RPMI7951 (cell line): ENCODE results near the gene DNAAF5. TPM values are rescaled to one million over a fixed set of nuclear protein-coding genes. Genes with fewer than 3 reads are reported as not detected.

Experiments
- DNase-seq: peaks from one replicate; pipeline ENCODE4 v3.0.0-alpha.2; 2012; ENCODE audit warnings: low read depth
- total RNA-seq: library from RNA; depleted of rRNA; stranded (reverse); fragments of >200 nt; shearing (Covaris generic); gene quantifications from 2 replicates; pipeline ENCODE4 v1.2.3, GENCODE V29; 2014

The DNAAF5 gene
- total RNA-seq, 1 experiment from 2014 or later = 41.3 TPM

DNA sequence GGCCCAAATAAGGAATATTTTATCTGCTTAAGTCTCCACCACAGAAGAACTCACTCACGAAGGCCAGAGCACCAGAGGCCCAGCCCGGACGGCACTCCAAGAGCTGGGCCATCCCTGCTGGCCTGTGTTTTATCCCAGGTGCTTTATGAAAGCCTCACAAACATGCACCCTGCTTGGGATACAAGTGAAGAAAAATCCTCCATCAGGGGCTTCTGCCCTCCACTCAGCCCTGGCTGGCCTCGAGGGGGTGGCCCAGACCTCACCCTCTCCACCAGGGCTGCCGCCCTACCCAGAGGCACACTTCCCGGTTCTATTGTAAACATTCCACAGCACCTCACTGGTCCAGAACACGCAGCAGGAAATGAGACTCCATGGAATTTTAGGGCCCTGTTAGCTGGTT lies 19.8 kb upstream of the DNAAF5 start:
- DNase-seq = no peak

DNA sequence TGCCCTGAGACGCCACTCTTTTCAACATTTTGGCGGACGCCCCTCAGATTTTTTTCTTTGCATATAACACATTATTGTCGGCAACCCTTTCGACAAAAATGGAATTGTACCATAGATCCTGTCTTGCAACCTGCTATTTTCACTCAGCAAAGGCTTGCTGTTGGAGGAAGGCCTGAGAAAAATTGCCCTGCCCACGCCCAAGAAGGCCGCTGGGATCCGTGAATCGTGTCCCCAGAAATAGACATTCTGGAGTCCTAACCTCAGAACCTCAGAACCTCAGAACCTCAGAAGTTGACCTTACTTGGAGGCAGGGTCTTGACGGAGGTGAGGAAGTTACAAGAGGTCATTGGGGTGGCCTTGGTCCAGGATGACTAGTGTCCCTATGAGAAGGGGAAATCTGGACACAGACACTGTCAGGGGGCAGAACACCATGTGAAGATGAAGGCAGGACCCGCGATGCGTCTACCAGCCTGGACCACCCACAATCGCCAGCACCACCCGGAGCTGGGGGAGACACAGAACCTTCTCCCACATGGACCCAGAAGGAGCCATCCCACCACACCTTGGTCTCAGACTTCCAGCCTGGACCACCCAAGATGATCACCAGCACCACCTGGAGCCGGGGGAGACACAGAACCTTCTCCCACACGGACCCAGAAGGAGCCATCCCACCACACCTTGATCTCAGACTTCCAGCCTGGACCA lies 19.1 kb upstream of the DNAAF5 start:
- no peak for DNase-seq

DNA sequence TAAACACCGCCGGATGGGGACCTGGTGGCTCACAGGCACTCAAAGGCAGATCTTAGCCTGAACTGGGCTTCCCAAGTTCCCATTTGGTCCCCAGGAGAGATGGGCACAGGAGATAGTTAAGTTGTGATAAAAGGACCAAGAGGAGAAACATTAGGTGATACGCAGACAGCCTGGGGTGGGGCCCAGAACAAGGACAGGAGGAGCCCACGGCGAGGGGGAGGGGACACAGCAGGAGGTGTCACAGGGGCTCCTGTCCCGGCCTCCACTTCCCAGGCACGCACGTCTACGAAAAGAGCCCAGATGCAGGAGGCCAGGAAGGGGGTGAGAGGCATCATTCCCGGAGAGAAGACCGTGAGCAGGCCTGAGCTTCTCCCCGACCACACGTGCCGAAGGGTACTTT lies 16.3 kb upstream of the DNAAF5 start:
- DNase-seq = no peak

DNA sequence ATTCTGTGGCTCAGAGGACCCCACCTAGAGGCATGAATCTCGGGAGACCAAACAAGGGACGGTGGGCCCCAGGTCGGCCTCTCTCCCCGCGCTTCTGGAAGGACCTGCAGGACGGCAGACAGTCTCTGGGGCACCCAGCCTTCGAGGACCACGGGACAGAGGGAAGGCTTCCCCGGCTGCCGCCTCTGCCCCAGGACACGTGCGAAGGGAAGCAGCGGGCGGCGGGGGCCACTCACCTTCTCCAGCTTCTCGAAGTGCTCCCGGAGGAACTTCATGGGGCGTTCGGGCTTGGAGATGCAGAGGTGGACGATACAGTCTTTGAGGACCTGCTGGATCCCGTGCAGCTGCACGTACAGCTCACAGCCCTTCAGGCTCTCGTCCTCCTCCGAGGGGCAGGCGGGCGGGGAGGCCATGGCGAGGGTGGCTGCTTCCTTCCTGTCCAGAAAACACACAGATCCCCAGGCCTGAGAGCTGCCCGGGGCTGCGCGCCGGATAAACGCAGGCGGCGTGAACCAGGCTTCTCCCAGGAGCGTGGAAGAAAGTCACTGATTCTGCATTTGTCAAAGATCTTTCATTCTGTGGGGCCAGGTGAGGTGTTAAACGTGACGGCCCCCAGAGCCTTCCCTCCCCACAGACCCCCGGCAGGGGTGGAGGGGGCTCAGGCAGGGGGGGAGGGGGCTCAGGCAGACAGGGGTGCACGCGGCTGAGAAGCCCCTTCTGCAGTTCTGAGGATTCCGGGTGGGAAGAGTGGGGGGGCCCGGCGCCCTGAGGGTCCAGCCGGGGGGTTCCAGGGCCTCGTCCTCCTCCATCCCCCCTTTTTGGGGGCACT lies 15.2 kb upstream of the DNAAF5 start:
- DNase-seq = no peak

DNA sequence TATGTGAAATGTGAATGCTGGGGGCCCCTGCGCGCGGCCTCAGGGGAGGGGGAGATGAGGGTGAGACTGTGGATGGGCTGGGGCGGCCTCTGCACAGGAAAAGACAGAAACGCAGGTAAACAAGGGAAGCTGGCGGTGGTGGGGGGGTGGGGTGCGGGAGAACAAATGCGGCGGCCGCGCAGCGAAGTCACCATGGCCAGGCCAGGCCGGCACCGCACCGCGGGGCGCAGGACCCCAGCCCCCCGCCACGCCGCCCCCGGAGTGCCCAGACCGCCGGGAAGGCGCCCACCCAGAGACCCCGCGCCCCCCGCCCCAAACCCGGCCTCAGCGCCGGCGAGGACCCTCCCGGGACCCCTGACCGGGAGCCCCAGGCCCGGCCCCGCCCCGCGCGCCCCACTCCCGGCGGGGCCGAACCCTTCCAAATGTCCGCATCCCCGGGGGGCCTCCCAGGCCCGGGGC lies 14.5 kb upstream of the DNAAF5 start:
- DNase-seq = no peak

DNA sequence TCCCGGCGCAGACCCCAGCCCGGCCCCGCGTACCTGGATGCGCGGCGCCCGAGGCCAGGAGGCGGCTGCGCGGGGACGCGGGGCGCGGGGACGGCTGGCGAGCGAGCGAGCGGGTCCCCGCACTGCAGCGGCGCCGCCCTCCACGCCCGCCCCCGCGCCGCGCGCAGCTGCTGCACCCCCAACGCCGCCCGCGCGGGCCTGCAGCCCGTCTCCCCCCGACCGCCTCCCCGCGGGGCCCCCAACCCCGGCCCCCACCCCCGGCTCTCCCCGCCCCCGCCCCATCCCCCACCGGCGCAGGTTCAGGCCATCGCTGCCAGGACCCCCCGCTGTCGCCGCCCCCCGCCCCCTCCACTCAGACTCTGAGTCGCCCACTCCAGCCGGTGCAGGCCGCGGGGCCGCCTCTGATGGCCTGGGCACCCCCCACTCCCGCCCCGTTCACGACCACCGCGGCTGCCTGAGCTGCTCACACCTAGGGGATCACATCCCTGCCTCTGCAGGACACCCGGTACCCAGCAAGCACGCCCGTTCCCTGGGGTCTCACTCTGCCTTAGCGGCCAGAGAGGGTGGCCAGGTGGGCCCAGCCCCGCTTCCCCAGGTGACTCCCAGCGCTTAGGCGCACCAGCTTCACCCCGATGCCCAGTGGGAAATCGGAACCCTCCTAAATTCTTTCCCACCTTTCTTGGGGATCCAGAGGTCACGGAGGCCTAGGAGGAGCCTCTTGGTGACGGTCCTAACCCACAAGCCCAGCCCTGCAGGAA lies 13.9 kb upstream of the DNAAF5 start:
- DNase-seq = no peak

DNA sequence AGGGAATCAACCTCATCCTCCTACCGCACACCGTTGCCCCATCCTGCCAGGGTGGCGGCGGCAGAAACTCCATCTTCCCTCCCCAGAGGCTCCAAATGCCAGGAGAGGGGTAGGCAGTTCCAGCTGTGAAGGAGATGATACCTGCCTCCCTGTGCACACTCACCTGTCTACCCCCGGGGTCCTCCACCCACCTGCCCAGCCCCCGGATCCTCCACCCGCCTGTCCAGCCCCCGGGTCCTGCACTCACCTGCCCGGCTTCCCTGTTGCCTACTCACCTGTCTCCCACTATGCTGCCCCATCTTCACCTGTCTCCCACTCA lies 13.4 kb upstream of the DNAAF5 start:
- no peak for DNase-seq

DNA sequence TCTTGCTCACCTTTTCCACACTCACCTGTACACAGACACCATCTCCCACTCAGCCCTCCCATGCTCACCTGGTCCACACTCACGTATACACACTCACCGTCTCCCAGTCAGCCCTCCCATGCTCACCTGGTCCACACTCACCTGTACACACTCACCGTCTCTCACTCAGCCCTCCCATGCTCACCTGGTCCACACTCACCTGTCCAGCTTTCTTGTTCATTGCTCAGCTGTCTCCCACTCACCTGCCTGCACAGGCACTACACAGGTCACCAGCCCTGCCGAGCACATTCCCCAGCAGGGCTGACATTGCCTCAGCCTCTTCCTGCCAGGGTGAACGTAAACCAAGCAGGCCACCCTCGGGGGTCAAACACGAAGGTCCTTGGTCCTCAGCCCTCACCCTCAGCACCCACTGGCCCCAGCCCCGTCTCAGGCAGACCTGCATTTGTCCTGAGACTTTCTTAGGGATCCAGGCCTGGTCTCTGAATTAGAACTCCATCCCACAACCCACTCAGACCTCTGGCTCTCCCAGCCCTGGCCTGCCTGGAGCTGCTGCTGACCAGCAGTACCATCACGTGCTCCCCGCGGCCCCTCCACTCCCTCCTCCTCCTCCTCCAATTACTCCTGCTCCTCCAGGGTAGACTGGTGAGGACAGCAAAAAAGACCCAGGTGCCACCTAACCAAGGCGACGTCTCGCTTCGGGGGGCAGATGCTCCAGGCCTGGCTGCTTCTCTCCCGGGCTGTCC lies 12.8 kb upstream of the DNAAF5 start:
- DNase-seq = no peak

DNA sequence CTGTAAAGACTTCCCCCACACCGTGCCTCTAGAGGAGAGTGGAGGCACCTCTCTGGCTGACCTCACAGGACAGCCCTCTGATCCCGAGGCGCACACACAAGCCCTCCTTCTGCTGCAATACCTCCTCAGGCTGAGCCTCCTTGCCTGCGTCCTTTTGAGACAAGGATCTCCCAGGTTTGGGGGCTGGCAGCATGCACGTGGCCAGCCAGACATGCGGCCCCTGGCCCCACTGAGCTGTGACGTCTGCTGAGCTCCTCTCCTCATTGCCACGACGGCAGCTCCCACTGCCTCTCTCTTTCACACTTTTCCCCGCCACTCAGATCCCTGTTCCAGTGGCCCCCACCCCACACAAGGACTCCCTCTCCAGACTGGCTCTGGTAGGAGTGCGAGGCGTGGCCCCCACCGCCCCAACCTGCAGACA lies 12.2 kb upstream of the DNAAF5 start:
- no peak for DNase-seq

DNA sequence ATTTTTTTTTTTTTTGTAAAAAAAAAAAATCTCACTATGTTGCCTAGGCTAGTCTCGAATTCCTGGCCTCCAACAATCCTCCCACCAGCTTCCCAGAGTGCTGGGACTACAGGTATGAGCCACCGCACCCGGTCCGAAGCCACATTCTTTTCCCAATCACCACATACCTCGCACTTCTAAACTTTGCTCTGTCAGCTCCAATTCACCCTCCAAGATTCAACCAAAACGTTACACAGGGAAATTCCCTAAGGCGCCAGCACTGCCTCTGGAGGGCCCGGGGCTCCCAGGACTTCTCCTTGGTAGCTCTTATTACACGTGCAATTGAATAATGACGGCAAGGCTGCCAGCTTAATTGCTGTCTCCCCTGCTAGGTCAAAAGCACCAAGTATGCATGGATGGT lies 10.3 kb upstream of the DNAAF5 start:
- no peak for DNase-seq

DNA sequence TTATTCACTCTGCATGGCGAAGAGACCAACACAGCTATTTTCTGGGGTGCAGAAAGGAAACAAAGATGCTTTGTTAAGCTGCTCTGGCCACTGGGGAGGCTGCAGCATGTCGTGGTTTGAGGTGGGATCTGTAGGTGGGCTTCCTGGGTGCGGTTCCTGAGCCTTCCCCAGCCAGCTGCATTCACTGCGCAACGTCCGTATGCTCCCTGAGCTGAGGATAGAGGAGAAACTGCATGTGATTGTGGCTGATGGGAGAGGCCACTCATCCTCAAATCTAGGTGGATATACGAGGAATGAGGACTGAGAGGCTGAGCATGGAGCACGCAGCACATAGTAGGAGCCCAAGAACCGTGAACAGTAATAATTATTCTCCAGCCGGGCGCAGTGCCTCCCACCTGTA lies 9.9 kb upstream of the DNAAF5 start:
- DNase-seq = no peak

DNA sequence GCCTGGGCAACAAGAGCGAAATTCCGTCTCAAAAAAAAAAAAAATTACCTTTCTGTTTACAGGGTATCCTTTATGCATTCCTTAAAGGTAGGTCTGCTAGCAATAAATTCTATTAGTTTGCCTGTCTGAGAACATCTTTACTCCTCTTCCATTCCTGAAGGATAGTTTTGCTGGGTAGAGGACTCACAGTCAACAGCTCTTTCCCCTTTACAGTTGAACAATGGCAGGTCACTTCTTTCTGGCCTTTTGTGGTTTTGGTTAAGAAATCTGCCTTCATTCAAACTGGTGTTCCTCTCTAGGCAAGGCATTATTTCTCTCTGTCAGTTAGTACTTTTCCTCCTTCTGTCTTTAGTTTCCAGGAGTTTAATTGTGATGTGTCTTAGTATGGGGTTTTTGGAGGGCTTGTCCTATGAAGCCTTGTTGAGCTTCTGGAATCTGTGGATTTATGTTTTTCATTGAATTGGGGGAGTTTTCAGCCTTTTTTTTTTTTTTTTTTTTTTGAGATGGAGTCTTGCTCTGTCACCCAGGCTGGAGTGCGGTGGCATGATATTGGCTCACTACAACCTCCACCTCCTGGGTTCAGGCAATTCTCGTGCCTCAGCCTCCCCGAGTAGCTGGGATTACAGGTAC lies 4.8 kb upstream of the DNAAF5 start:
- DNase-seq = peak; percentile 39

DNA sequence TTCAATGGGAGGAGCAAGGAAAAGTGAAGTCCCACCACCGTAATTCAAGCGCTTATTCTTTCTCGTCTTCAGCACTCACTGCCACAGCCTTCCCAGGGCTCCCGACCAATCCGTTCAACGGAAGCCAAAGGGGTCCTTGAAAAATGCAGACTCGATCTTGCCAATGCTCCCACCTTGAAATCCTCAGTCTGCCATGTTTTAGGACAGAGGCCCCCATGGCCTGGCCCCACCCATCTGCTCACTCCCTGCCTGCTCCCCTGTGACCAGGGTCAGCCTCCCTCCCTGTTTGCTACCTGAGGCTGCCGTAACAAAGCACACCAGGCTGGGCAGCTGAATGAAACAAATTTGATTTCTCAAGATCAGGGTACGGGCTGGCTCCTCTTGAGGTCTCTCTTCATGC lies 3.0 kb upstream of the DNAAF5 start:
- no peak for DNase-seq

DNA sequence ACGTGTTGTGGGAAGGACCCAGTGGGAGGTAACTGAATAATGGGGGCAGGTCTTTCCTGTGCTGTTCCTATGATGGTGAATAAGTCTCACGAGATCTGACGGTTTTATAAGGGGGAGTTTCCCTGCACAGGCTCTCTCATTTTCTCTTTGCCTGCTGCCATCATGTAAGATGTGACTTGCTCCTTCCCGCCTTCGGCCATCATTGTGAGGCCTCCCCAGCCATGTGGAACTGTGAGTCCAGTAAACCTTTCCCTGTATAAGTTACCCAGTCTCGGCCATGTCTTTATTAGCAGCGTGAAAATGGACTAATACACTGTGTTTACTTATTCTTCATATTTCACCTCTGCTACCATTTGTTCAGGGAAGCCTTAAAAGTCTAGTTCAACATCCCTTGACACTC lies 2.2 kb upstream of the DNAAF5 start:
- DNase-seq = no peak

DNA sequence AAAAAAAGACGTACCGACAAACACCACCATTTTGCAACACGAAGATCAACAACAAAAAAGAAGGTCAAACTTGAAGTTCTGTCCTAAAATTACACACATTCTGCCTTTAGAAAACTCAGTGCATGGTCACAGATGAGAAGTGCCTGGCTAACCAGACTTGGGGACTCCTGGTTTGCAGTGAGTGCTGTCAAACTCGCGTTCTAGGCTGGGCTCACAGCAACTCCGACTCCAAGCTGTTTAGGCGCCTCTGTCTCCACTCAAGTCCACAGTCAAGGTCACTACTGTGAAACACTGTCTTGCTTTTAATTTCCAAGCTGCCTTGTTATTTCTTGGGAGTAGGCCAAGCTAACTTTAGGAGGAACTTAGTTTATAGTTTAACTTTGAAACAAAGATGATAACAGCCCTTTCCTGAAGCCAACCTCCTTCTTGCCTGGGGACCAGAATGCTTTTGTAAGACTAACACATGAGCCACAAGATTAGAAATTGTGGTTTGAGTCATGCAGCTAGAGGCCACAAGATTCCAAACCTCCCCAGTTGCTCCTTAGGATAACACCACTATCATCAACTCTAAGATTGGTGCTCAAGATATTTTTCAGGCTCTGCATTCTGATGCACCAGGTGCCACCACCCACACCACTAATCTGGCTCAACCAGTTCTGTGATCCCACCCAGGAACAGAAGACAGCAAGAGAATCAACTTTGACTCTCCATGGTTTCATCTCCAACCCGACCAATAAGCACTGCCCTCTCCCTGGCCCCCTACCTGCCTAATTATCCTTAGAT lies 1.1 kb upstream of the DNAAF5 start:
- DNase-seq = peak; percentile 84

DNA sequence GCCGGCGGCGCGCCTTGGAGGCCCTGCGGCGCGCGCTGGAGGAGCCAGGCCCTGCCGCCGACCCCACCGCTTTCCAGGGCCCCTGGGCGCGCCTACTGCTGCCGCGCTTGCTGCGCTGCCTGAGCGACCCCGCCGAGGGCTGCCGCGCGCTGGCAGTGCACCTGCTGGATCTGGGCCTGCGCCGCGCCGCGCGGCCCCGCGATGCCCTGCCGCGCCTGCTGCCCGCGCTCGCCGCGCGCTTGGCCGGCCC lies 280 bp downstream of the DNAAF5 start:
- no peak for DNase-seq

DNA sequence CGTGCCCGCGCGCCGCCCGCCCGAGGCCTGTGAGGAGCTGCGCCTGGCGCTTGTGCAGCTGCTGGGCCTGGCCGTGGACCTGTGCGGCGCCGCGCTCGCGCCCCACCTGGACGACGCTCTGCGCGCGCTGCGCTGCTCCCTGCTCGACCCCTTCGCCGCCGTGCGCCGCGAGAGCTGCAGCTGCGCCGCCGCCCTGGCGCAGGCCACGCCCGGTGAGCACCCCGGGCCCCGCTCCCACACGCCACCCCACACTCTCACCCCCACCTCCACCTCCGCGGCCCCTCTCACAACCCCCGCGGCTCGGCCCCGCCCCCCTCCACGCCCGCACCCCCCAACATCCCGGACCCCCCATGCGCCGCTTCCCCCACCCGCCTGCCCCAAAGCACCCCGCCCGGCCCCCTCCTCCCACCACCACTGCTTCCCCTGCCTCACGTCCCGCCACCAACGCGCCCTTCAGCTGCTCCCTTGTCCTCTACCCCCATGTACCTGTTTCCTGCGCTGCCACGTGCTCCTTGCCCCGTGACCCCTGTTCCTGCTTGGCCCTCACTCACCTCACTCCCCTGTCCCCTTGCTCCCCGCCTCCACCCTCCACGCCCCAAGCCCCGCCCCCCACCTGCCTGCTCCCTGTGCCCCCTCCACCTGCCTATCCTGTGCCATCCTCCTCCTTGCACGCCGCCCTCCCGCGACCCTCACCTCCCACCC lies 756 bp downstream of the DNAAF5 start, which contains the start of gene PRKAR1B:
Gene PRKAR1B, minus strand, starts transcription at position 178 of the 702 bp plus-strand sequence. CDS start 15,776 bp downstream, outside the sequence.
- DNase-seq = peak; percentile 35

DNA sequence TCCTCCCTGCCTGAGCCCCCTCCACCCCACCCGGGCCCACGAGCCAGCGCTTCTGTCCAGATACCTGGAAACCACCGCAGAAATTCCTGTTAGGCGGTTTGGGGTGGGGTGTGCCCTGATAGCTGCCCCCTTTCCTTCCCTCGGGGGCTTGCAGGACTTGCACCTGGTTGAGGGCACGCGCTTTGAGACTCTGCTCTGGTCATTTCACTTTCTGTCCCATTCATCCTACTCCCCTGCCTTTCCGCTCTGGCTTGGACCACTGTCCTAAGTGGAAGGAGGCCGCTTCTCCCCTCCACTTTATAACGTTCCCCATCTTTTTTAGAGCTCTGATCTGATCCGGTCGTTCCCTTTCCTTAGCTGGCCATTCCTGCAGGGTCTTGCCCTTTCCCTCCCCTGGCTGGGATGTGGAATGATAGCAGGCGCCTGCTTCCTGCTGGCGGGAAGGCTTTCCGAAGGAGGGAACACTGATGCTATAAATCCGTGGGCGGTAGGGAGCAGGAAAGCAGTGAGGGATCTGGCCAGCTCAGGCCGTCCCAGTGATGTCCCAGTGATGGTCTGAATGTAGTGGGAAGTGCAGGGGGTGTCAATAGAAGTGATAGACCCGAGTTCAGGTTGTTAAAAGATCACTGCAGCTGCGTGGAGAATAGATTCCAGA lies 1.4 kb downstream of the DNAAF5 start:
- peak; percentile 31 for DNase-seq

DNA sequence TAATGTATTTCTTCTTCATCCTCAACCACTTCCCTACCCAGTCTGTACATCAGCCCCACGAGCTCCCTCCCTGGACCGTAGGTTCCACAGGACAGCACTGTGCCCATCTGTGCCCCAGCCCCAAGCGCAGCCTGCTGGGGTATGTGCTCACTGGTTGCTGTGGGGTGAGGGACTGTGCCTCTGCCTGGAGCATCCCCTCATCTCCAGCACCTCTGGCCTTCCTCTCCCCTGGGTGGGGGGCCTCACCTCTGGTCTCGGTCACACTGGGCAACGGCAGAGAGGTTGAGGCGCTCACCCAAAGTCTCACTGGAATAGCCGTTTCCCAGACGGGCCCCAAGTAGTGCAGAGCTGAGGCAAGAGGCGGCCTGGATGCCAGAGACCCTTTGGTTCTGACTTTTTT lies 2.1 kb downstream of the DNAAF5 start:
- no peak for DNase-seq
